Calu3 (cell line): ENCODE measurements around the gene BICD2. TPM values are rescaled to one million over a fixed set of nuclear protein-coding genes. Genes with fewer than 3 reads are reported as not detected.

Experiments
- BruUV-seq: library from RNA; stranded (reverse); fragments of 400-500 nt; replicated peaks from 2 replicates; lab custom pipeline; 2021; lab: Mats Ljungman, UMichigan
- CTCF ChIA-PET: fragments of 300-600 bp; sonication (Branson Sonifier 250); formaldehyde crosslinking; loops from one replicate; lab custom pipeline; 2022; ENCODE audit warnings: antibody characterized with exemption; lab: Charles Lee
- DNase-seq: peaks from one replicate; pipeline ENCODE4 v3.0.0; 2022
- H3K27ac Mint-ChIP-seq: one replicate; pipeline ENCODE4 v1.8.0; 2022; ENCODE audit warnings: mixed read lengths; ENCODE audit not compliant: unreplicated experiment
- H3K27me3 Mint-ChIP-seq: one replicate; pipeline ENCODE4 v1.8.0; 2022; ENCODE audit warnings: mixed read lengths; ENCODE audit not compliant: unreplicated experiment
- H3K36me3 Mint-ChIP-seq: one replicate; pipeline ENCODE4 v1.8.0; 2022; ENCODE audit warnings: mild to moderate bottlenecking, moderate library complexity, mixed read lengths; ENCODE audit not compliant: insufficient read depth, unreplicated experiment
- H3K4me1 Mint-ChIP-seq: one replicate; pipeline ENCODE4 v1.8.0; 2022; ENCODE audit warnings: mild to moderate bottlenecking, low read depth, mixed read lengths; ENCODE audit not compliant: unreplicated experiment
- H3K4me3 Mint-ChIP-seq: one replicate; pipeline ENCODE4 v1.8.0; 2022; ENCODE audit warnings: mild to moderate bottlenecking, low read depth, moderate library complexity, mixed read lengths; ENCODE audit not compliant: unreplicated experiment
- H3K9me3 Mint-ChIP-seq: one replicate; pipeline ENCODE4 v1.8.0; 2022; ENCODE audit warnings: low read depth, mixed read lengths; ENCODE audit not compliant: unreplicated experiment
- CTCF ChIP-seq: fragments of 200-600 bp; IDR thresholded peaks from one replicate; pipeline ENCODE4 v1.8.0; 2022; ENCODE audit warnings: antibody characterized with exemption; ENCODE audit not compliant: unreplicated experiment
- intact Hi-C: fragments of 100-400 bp; cut with micrococcal nuclease; formaldehyde crosslinking; loops from one replicate; pipeline ENCODE4 v1.10.0; 2022; ENCODE audit not compliant: unreplicated experiment
- total RNA-seq: library from RNA; stranded (reverse); gene quantifications from 2 replicates; pipeline ENCODE4 v1.2.3, GENCODE V29; 2022

The BICD2 gene
- total RNA-seq, 1 experiment from 2014 or later, result 21.9 TPM

GRCh38 chr9:92666912-92667532, 97.6 kb downstream of the BICD2 start:
- intact Hi-C loops, result no loop called here
- no TSS peak for BruUV-seq
- H3K4me1 Mint-ChIP-seq, result peaks cover 25% of the 10 kb centered on the region
- no peak overlapping the region for H3K27ac Mint-ChIP-seq
- H3K27me3 Mint-ChIP-seq, result no peaks in the 10 kb centered on the region
- no peak for DNase-seq
- no peaks in the 10 kb centered on the region for H3K9me3 Mint-ChIP-seq
- no peak overlapping the region for H3K4me3 Mint-ChIP-seq
- peaks cover 38% of the 10 kb centered on the region for H3K36me3 Mint-ChIP-seq
- CTCF ChIA-PET, result no interaction called here
- TF ChIP-seq CTCF, result no peak

GRCh38 chr9:92666236-92666635, 98.4 kb downstream of the BICD2 start:
- H3K27me3 Mint-ChIP-seq, result no peaks in the 10 kb centered on the region
- no peak for DNase-seq
- no TSS peak for BruUV-seq
- H3K9me3 Mint-ChIP-seq, result no peaks in the 10 kb centered on the region
- no peak overlapping the region for H3K4me3 Mint-ChIP-seq
- H3K27ac Mint-ChIP-seq, result no peak overlapping the region
- CTCF ChIA-PET, result no interaction called here
- intact Hi-C loops, result no loop called here
- no peak for TF ChIP-seq CTCF
- H3K36me3 Mint-ChIP-seq, result peaks cover 32% of the 10 kb centered on the region
- H3K4me1 Mint-ChIP-seq, result peaks cover 25% of the 10 kb centered on the region

GRCh38 chr9:92665836-92666235, 98.8 kb downstream of the BICD2 start:
- Mint-ChIP-seq H3K27ac (no peak overlapping the region), H3K9me3 (no peaks in the 10 kb centered on the region), H3K4me1 (peaks cover 25% of the 10 kb centered on the region), H3K4me3 (no peak overlapping the region), H3K27me3 (no peaks in the 10 kb centered on the region), H3K36me3 (peaks cover 28% of the 10 kb centered on the region)
- CTCF ChIA-PET, result no interaction called here
- intact Hi-C loops, result no loop called here
- no peak for TF ChIP-seq CTCF
- BruUV-seq, result no TSS peak
- no peak for DNase-seq

GRCh38 chr9:92664394-92665152, 100.1 kb downstream of the BICD2 start:
- Mint-ChIP-seq H3K4me1 (peaks cover 25% of the 10 kb centered on the region), H3K9me3 (no peaks in the 10 kb centered on the region)
- intact Hi-C loops, result no loop called here

More at GRCh38 chr9:92664394-92665152, 100.1 kb downstream of the BICD2 start:
- DNase-seq, result no peak
- CTCF ChIA-PET, result no interaction called here
- no peaks in the 10 kb centered on the region for H3K27me3 Mint-ChIP-seq
- no peak overlapping the region for H3K4me3 Mint-ChIP-seq
- no peak overlapping the region for H3K27ac Mint-ChIP-seq
- H3K36me3 Mint-ChIP-seq, result peaks cover 15% of the 10 kb centered on the region
- no peak for TF ChIP-seq CTCF
- BruUV-seq, result no TSS peak
